A549 (cell line): ENCODE measurements around the gene CAVIN1.

Experiments used
- BHLHE40 ChIP-seq: IDR thresholded peaks from 2 replicates; pipeline ENCODE4 v1.6.1; 2012; ENCODE audit warnings: low read depth, low read length, inconsistent platforms
- CBX2 ChIP-seq: fragments of 200-600 bp; sonication (generic); IDR thresholded peaks from 2 replicates; pipeline ENCODE4 v1.6.1; 2016; ENCODE audit warnings: low read depth, mild to moderate bottlenecking, borderline replicate concordance
- CEBPB ChIP-seq, 2 experiments: fragments of >200 bp in 1 of 2; sonication (Bioruptor Twin) in 1 of 2; formaldehyde crosslinking in 1 of 2; IDR thresholded peaks; 2 replicates each; pipeline ENCODE4 v1.6.1; 2012 to 2016
- CTCF ChIP-seq: fragments of >200 bp; sonication (Bioruptor Twin); formaldehyde crosslinking; IDR thresholded peaks from 3 replicates; pipeline ENCODE4 v1.5.1; 2016
- EHMT2 ChIP-seq: fragments of 200-600 bp; sonication (generic); IDR thresholded peaks from 2 replicates; pipeline ENCODE4 v1.6.1; 2016; ENCODE audit warnings: antibody characterized with exemption, low read depth, mild to moderate bottlenecking, moderate library complexity
- EP300 ChIP-seq, 2 experiments: fragments of >200 bp; sonication (Bioruptor Twin); formaldehyde crosslinking; IDR thresholded peaks; 2 replicates in 1 of 2; 3 replicates in 1 of 2; pipeline ENCODE4 v1.6.1; 2016 to 2017
- HMGXB4 ChIP-seq: fragments of 250-450 bp; sonication (Bioruptor Pico); IDR thresholded peaks from 2 replicates; pipeline ENCODE4 v1.5.0; 2021; ENCODE audit warnings: mild to moderate bottlenecking, moderate library complexity, borderline replicate concordance
- MAX ChIP-seq: IDR thresholded peaks from 2 replicates; pipeline ENCODE4 v1.6.1; 2012
- MYC ChIP-seq: IDR thresholded peaks from 2 replicates; pipeline ENCODE4 v1.6.1; 2012; ENCODE audit warnings: mild to moderate bottlenecking, inconsistent platforms, low read length, improper control_type of control experiment, borderline replicate concordance
- PHF8 ChIP-seq: fragments of 200-600 bp; sonication (generic); IDR thresholded peaks from 2 replicates; pipeline ENCODE4 v1.6.1; 2016; ENCODE audit warnings: low read depth, mild to moderate bottlenecking, antibody characterized with exemption, moderate library complexity, borderline replicate concordance
- POLR2A ChIP-seq: IDR thresholded peaks from 2 replicates; pipeline ENCODE4 v1.6.1; 2012; ENCODE audit warnings: mild to moderate bottlenecking, low read length
- RAD21 ChIP-seq, 2 experiments: fragments of >200 bp in 1 of 2; sonication (Bioruptor Twin) in 1 of 2; formaldehyde crosslinking in 1 of 2; IDR thresholded peaks in 1 of 2; conservative IDR thresholded peaks in 1 of 2; 2 replicates in 1 of 2; 3 replicates in 1 of 2; pipeline ENCODE4 v1.6.1; 2012 to 2018; ENCODE audit warnings: inconsistent platforms in 1 of 2

- TF ChIP-seq POLR2A (no peak), CEBPB (IDR thresholded peaks at IDR 0.05) (no peak), HMGXB4 (CRISPR knock-in tag) (no peak), CTCF (peak; percentile 45), BHLHE40 (no peak), RAD21 (conservative IDR thresholded peaks at IDR 0.05 in 1 of 2, IDR thresholded peaks at IDR 0.05 in 1 of 2) (peak; percentile 66 to 75), CBX2 (no peak), MAX (no peak), EP300 (IDR thresholded peaks at IDR 0.05) (no peak), EHMT2 (no peak), MYC (no peak), PHF8 (no peak)
Observed at GRCh38 chr17:42403150-42403549, 19.9 kb downstream of the CAVIN1 start.
